Calu3 (cell line): Measurements from ENCODE around the gene XRCC4. TPM values are rescaled to one million over a fixed set of nuclear protein-coding genes. Genes with fewer than 3 reads are reported as not detected.
"Not testable (repeated sequence)": the region's sequence is repeated elsewhere in the genome, so short reads cannot be mapped to it uniquely, and the experiment has no call there.

Experiments used
- BruUV-seq: library from RNA; stranded (reverse); fragments of 400-500 nt; replicated peaks from 2 replicates; lab custom pipeline; 2021; lab: Mats Ljungman, UMichigan
- CTCF ChIA-PET: fragments of 300-600 bp; sonication (Branson Sonifier 250); formaldehyde crosslinking; loops from one replicate; lab custom pipeline; 2022; ENCODE audit warnings: antibody characterized with exemption; lab: Charles Lee
- DNase-seq: peaks from one replicate; pipeline ENCODE4 v3.0.0; 2022
- H3K27ac Mint-ChIP-seq: one replicate; pipeline ENCODE4 v1.8.0; 2022; ENCODE audit warnings: mixed read lengths; ENCODE audit not compliant: unreplicated experiment
- H3K27me3 Mint-ChIP-seq: one replicate; pipeline ENCODE4 v1.8.0; 2022; ENCODE audit warnings: mixed read lengths; ENCODE audit not compliant: unreplicated experiment
- H3K36me3 Mint-ChIP-seq: one replicate; pipeline ENCODE4 v1.8.0; 2022; ENCODE audit warnings: mild to moderate bottlenecking, moderate library complexity, mixed read lengths; ENCODE audit not compliant: insufficient read depth, unreplicated experiment
- H3K4me1 Mint-ChIP-seq: one replicate; pipeline ENCODE4 v1.8.0; 2022; ENCODE audit warnings: mild to moderate bottlenecking, low read depth, mixed read lengths; ENCODE audit not compliant: unreplicated experiment
- H3K4me3 Mint-ChIP-seq: one replicate; pipeline ENCODE4 v1.8.0; 2022; ENCODE audit warnings: mild to moderate bottlenecking, low read depth, moderate library complexity, mixed read lengths; ENCODE audit not compliant: unreplicated experiment
- H3K9me3 Mint-ChIP-seq: one replicate; pipeline ENCODE4 v1.8.0; 2022; ENCODE audit warnings: low read depth, mixed read lengths; ENCODE audit not compliant: unreplicated experiment
- intact Hi-C: fragments of 100-400 bp; cut with micrococcal nuclease; formaldehyde crosslinking; loops from one replicate; pipeline ENCODE4 v1.10.0; 2022; ENCODE audit not compliant: unreplicated experiment
- total RNA-seq: library from RNA; stranded (reverse); gene quantifications from 2 replicates; pipeline ENCODE4 v1.2.3, GENCODE V29; 2022
- TF ChIP-seq, protein P1 (sequence below): fragments of 200-600 bp; IDR thresholded peaks from one replicate; pipeline ENCODE4 v1.8.0; 2022; ENCODE audit warnings: antibody characterized with exemption; ENCODE audit not compliant: unreplicated experiment

Gene XRCC4
- total RNA-seq, 1 experiment from 2014 or later, result 25.5 TPM

DNA sequence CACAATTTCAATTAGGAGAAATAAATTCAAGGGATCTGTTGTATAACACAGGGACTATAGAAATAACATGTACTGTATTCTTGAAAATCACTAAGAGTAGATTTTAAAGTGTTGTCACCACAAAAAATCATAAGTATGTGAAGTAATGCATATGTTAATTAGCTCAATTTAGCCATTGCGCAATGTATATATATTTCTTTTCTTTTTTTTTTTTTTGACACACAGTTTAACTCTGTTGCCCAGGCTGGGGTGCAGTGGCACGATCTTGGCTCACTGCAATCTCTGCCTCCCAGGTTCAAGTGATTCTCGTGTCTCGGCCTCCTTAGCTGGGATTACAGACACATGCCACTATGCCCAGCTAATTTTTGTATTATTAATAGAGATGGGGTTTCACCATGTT is 70.2 kb downstream of the XRCC4 start:
- CTCF ChIA-PET, result interaction anchor here (0.7 kb wide), 1 partner anchor 70 kb away, joined by 4 read pairs; the partner anchor contains the start of genes TMEM167A and XRCC4
- DNase-seq, result no peak
- intact Hi-C loops, result no loop called here
- Mint-ChIP-seq H3K36me3 (no peaks in the 10 kb centered on the region), H3K27ac (no peak overlapping the region), H3K4me1 (peaks cover 35% of the 10 kb centered on the region), H3K9me3 (no peaks in the 10 kb centered on the region), H3K4me3 (no peak overlapping the region), H3K27me3 (no peaks in the 10 kb centered on the region)
- BruUV-seq, result no TSS peak
- TF ChIP-seq, protein P1, sequence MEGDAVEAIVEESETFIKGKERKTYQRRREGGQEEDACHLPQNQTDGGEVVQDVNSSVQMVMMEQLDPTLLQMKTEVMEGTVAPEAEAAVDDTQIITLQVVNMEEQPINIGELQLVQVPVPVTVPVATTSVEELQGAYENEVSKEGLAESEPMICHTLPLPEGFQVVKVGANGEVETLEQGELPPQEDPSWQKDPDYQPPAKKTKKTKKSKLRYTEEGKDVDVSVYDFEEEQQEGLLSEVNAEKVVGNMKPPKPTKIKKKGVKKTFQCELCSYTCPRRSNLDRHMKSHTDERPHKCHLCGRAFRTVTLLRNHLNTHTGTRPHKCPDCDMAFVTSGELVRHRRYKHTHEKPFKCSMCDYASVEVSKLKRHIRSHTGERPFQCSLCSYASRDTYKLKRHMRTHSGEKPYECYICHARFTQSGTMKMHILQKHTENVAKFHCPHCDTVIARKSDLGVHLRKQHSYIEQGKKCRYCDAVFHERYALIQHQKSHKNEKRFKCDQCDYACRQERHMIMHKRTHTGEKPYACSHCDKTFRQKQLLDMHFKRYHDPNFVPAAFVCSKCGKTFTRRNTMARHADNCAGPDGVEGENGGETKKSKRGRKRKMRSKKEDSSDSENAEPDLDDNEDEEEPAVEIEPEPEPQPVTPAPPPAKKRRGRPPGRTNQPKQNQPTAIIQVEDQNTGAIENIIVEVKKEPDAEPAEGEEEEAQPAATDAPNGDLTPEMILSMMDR, result no peak

DNA sequence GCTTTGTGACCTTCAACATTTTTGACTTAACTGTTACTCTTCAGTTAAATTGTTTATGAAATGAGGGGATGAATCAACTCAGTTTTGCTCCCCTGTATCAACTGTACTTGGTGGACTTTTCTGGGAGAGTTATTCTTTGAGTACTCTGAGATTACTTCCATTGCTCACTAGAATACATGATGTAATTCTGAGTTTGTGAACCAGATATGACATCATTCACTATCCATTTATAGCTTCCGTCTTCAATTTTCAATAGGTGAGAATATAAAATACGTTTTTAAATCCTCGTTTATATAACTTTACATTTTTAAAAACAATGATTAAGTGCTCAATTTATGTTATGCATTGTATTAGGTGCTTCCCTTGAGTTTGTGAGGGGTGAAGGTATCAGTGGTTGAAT is 71.0 kb downstream of the XRCC4 start:
- intact Hi-C loops, result no loop called here
- no TSS peak for BruUV-seq
- CTCF ChIA-PET, result interaction anchor here (0.7 to 1.5 kb wide), 2 partner anchors 14 to 71 kb away, joined by 3 to 4 read pairs; partner anchors contain the start of genes TMEM167A and XRCC4
- H3K27ac Mint-ChIP-seq, result no peak overlapping the region
- DNase-seq, result no peak
- peaks cover 43% of the 10 kb centered on the region for H3K4me1 Mint-ChIP-seq
- no peaks in the 10 kb centered on the region for H3K27me3 Mint-ChIP-seq
- no peaks in the 10 kb centered on the region for H3K9me3 Mint-ChIP-seq
- H3K36me3 Mint-ChIP-seq, result no peaks in the 10 kb centered on the region
- no peak overlapping the region for H3K4me3 Mint-ChIP-seq
- TF ChIP-seq, protein P1, result no peak

DNA sequence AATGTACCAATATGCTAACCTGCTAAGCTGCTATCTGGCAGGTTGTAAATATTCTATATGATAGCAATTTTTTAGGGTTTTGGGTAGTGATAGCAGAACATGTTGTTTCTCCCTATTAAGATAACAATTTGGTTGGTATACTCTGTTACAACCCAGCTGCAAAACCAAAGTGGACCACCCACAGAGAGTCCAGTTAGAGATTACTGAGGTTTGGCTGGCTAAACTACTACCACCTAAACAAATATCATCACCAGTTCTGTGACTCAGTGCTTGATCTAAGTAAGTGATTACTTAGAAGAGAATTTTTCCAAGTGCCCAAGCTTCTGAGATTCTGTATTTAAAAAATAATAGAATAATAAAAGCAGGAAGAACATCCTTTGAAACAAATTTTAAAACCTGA is 72.3 kb downstream of the XRCC4 start:
- H3K4me1 Mint-ChIP-seq, result peaks cover 49% of the 10 kb centered on the region
- TF ChIP-seq, protein P1, result no peak
- no peaks in the 10 kb centered on the region for H3K9me3 Mint-ChIP-seq
- DNase-seq, result no peak
- no TSS peak for BruUV-seq
- H3K36me3 Mint-ChIP-seq, result no peaks in the 10 kb centered on the region
- no peaks in the 10 kb centered on the region for H3K27me3 Mint-ChIP-seq
- H3K27ac Mint-ChIP-seq, result no peak overlapping the region
- no peak overlapping the region for H3K4me3 Mint-ChIP-seq
- intact Hi-C loops, result loop anchor here (5.0 kb wide), 1 partner anchor 52 kb away; no protein-coding TSS in a partner anchor
- CTCF ChIA-PET, result interaction anchor here (1.5 kb wide), 1 partner anchor 16 kb away, joined by 3 read pairs; no protein-coding TSS in a partner anchor

DNA sequence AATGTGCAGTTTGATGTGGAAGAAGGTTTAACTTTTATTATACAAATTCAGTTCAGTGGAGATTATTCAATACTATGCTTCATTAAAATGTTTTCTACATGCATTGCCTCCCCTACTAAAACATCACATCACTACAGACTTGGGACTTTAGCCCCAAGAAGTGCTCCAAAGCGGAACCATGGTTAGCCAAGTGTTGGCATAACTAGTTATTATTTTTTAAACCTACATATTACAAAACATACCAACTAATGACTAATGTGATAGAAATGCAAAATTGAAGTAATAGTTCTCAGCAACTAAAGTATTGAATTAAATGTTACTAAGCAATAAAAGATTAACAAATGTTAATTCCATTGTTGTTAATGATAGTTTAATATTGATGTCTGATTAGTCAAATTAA is 74.5 kb downstream of the XRCC4 start:
- Mint-ChIP-seq H3K27me3 (no peaks in the 10 kb centered on the region), H3K4me3 (no peak overlapping the region), H3K9me3 (no peaks in the 10 kb centered on the region), H3K27ac (peak overlapping the region; percentile 78), H3K4me1 (peaks cover 45% of the 10 kb centered on the region), H3K36me3 (no peaks in the 10 kb centered on the region)
- no peak for DNase-seq
- CTCF ChIA-PET, result no interaction called here
- intact Hi-C loops, result loop anchor here (5.0 kb wide), 1 partner anchor 55 kb away; no protein-coding TSS in a partner anchor
- no TSS peak for BruUV-seq
- TF ChIP-seq, protein P1, result no peak

DNA sequence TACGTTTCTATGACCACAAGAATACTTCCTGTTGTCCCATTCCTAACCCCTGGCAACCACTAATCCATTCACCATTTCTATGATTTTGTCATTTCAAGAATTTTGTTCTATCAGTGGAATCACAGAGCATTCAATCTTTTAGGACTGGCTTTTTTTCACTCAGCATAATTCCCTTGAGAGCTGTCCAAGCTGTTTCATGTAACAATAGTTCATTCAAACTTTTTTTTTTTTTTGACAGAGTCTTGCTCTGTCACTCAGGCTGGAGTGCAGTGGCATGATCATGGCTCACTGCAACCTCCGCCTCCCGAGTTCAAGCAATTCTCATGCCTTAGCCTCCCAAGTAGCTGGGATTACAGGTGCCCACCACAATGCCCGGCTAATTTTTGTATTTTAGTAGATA is 75.6 kb downstream of the XRCC4 start:
- not testable (repeated sequence) for BruUV-seq, H3K4me3 Mint-ChIP-seq, H3K36me3 Mint-ChIP-seq, H3K9me3 Mint-ChIP-seq, H3K27me3 Mint-ChIP-seq
- CTCF ChIA-PET, result interaction anchor here (0.5 to 0.7 kb wide), 3 partner anchors 383 to 557 kb away, joined by 3 to 4 read pairs (median 4); no protein-coding TSS in a partner anchor
- peak; percentile 13 for DNase-seq
- intact Hi-C loops, result loop anchor here (5.0 kb wide), 1 partner anchor 56 kb away; no protein-coding TSS in a partner anchor
- H3K27ac Mint-ChIP-seq, result peak overlapping the region; percentile 78
- H3K4me1 Mint-ChIP-seq, result peaks cover 53% of the 10 kb centered on the region
